ENCODE results near the gene PADI3.
"Not testable (repeated sequence)": the region's sequence is repeated elsewhere in the genome, so short reads cannot be mapped to it uniquely, and the experiment has no call there.

- not testable (repeated sequence) for TF ChIP-seq EP300 (IDR thresholded peaks at IDR 0.05; ENCODE audit: low read depth)
- TF ChIP-seq, protein P1, sequence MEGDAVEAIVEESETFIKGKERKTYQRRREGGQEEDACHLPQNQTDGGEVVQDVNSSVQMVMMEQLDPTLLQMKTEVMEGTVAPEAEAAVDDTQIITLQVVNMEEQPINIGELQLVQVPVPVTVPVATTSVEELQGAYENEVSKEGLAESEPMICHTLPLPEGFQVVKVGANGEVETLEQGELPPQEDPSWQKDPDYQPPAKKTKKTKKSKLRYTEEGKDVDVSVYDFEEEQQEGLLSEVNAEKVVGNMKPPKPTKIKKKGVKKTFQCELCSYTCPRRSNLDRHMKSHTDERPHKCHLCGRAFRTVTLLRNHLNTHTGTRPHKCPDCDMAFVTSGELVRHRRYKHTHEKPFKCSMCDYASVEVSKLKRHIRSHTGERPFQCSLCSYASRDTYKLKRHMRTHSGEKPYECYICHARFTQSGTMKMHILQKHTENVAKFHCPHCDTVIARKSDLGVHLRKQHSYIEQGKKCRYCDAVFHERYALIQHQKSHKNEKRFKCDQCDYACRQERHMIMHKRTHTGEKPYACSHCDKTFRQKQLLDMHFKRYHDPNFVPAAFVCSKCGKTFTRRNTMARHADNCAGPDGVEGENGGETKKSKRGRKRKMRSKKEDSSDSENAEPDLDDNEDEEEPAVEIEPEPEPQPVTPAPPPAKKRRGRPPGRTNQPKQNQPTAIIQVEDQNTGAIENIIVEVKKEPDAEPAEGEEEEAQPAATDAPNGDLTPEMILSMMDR (IDR thresholded peaks at IDR 0.05): not testable (repeated sequence)
Measured at GRCh38 chr1:17241011-17241779, 7.7 kb upstream of the PADI3 start.
